K562 (cell line): Measurements from ENCODE around the gene DYRK1A.

ENCODE experiments used
- CEBPB ChIP-seq: fragments of 450-650 bp; IDR thresholded peaks from 2 replicates; pipeline ENCODE4 v1.6.1; 2016; ENCODE audit warnings: missing genetic modification characterization, missing compliant biosample characterization
- CTCF ChIP-seq, 3 experiments: IDR thresholded peaks in 2 of 3; conservative IDR thresholded peaks in 1 of 3; 2 replicates each; pipeline ENCODE4 v1.5.1; 2011 to 2012; ENCODE audit warnings: low read length in 3 of 3, mild to moderate bottlenecking in 3 of 3, control low read depth in 2 of 3, improper control_type of control experiment in 1 of 3, inconsistent platforms in 1 of 3, low read depth in 1 of 3, mixed read lengths in 1 of 3, moderate library complexity in 1 of 3; ENCODE audit not compliant: insufficient read depth in 2 of 3
- POLR2A ChIP-seq: fragments of 450-650 bp; conservative IDR thresholded peaks from 2 replicates; pipeline ENCODE4 v1.6.1; 2016

DNA sequence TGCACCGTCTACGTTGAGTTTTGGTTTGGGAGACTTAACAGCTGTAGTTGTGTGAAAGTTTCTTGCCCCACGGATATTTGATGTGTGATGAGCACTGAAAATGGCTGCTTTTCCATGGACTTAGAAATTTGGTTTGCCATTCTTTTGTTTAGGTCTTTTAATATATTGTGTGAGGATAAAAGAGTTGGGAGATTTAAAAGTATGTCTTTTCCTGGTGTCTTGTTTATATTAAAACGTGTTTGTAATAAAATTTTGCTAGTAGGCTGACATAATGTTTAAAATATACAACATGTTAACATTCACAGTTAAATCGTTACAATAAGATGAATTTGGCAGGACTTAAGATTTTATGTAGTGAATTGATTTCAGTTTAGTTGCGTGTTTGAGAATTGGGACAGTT is 106.9 kb downstream of the DYRK1A start:
- TF ChIP-seq POLR2A: no peak
- no peak for TF ChIP-seq CEBPB (tag)
- no peak for TF ChIP-seq CTCF (IDR thresholded peaks at IDR 0.05 in 2 of 3, conservative IDR thresholded peaks at IDR 0.05 in 1 of 3; ENCODE audit: insufficient read depth in 2 of 3, low read depth in 1 of 3, low read length in 3 of 3)
